ENCODE results near the gene FSD2. TPM values are rescaled to one million over a fixed set of nuclear protein-coding genes. Genes with fewer than 3 reads are reported as not detected.
"Not testable (repeated sequence)": the region's sequence is repeated elsewhere in the genome, so short reads cannot be mapped to it uniquely, and the experiment has no call there.

The FSD2 gene
- total RNA-seq, 4 donors from 2014 or later = not detected

DNA sequence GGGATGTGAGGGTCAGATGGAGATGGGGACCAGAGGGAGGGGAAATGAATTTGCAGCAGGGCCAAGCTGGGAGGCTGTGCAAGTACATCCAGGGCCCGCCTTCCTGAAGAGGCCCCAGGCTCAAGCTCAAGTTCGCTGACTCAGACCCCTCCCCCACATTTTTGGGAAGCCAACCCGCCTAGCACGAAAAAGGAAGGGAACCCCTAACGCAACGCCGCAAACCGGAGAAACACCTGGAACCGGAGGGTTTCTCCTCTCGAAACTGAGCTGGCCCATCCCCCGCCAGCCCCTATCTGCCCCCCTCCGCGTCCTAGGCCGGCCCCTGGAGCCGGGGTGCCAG is 96.8 kb downstream of the FSD2 start:
- in situ Hi-C loops (cut with MboI; ENCODE audit: low pct_ligation_motif_present in 1 of 4, low pct_unique_long_range_greater_than_20kb in 1 of 4, low sequenced_read_pairs in 3 of 4) (no loop called here), intact Hi-C loops (cut with DNase I; ENCODE audit: low total_unique reads) (no loop called here)
- peaks cover 0 to 14% (median 13%) of the 10 kb centered on the region in 4 donors for H3K4me1 ChIP-seq
- H3K4me3 ChIP-seq = peak overlapping the region in 3 of 4 donors; percentile 50 to 63 (median 63)
- H3K27me3 ChIP-seq = peaks cover 6% of the 10 kb centered on the region
- no peak overlapping the region for H3K27ac ChIP-seq
- DNase-seq = no peak
- 11% methylated on average over 9 of the region's 15 CpGs; no CpG with 5 or more reads in 1 of the 2 donors for WGBS, 2 donors (ENCODE audit: low coverage in 1 of 2)
- no peaks in the 10 kb centered on the region for H3K36me3 ChIP-seq
- TF ChIP-seq POLR2A (IDR thresholded peaks at IDR 0.05) = no peak
- TF ChIP-seq, protein P1, sequence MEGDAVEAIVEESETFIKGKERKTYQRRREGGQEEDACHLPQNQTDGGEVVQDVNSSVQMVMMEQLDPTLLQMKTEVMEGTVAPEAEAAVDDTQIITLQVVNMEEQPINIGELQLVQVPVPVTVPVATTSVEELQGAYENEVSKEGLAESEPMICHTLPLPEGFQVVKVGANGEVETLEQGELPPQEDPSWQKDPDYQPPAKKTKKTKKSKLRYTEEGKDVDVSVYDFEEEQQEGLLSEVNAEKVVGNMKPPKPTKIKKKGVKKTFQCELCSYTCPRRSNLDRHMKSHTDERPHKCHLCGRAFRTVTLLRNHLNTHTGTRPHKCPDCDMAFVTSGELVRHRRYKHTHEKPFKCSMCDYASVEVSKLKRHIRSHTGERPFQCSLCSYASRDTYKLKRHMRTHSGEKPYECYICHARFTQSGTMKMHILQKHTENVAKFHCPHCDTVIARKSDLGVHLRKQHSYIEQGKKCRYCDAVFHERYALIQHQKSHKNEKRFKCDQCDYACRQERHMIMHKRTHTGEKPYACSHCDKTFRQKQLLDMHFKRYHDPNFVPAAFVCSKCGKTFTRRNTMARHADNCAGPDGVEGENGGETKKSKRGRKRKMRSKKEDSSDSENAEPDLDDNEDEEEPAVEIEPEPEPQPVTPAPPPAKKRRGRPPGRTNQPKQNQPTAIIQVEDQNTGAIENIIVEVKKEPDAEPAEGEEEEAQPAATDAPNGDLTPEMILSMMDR (IDR thresholded peaks at IDR 0.05) = no peak
- TF ChIP-seq EP300 (IDR thresholded peaks at IDR 0.05; ENCODE audit: low read depth) = no peak
- no peak for TF ChIP-seq POLR2AphosphoS5 (IDR thresholded peaks at IDR 0.05)
- no peaks in the 10 kb centered on the region for H3K9me3 ChIP-seq

DNA sequence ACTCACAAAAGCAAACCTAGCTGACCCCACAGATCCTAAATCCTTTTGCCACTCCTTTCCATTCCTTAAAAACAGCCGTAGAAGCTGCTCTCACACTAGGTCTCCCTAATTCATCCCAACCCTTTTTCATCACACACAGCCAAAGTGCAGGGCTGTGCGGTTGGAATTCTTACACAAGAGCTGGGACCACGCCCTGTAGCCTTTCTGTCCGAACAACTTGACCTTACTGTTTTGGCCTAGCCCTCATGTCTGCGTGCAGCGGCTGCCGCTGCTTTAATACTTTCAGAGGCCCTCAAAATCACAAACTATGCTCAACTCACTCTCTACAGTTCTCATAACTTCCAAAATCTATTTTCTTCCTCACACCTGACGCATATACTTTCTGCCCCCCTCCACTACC is 100.0 kb downstream of the FSD2 start:
- in situ Hi-C loops (cut with MboI; ENCODE audit: low pct_ligation_motif_present in 1 of 4, low pct_unique_long_range_greater_than_20kb in 1 of 4, low sequenced_read_pairs in 3 of 4); intact Hi-C loops (cut with DNase I; ENCODE audit: low total_unique reads); H3K27me3 ChIP-seq; H3K36me3 ChIP-seq; H3K9me3 ChIP-seq; H3K4me3 ChIP-seq; H3K27ac ChIP-seq; DNase-seq: not testable (repeated sequence)
- WGBS, 2 donors (ENCODE audit: low coverage in 1 of 2) = 85 to 88% methylated on average over 8 of the region's 8 CpGs
- H3K4me1 ChIP-seq = peaks cover 0 to 14% (median 13%) of the 10 kb centered on the region in 4 donors

Other genes starting within 250 kb of the FSD2 start
- 1 to 10 TPM in 3 of 4 donors, not detected in 1; 3.7 to 5.6 (median 3.8) TPM for gene CPEB1, start 158.7 kb downstream of the FSD2 start, total RNA-seq
- 10 to 100 TPM in 1 of 4 donors, 1 to 10 TPM in 2, not detected in 1; 1.7 to 36.8 (median 2.2) TPM for gene AP3B2, start 96.2 kb downstream of the FSD2 start, total RNA-seq
- 10 to 100 TPM in 1 of 4 donors, 1 to 10 TPM in 3; 6.4 to 14.2 (median 8.8) TPM for gene WHAMM, start 3.6 kb upstream of the FSD2 start, total RNA-seq
- 10 to 100 TPM in 1 of 4 donors, 1 to 10 TPM in 2, under 1 TPM in 1; 0.40 to 25.1 (median 6.1) TPM for gene HOMER2, start 146.7 kb upstream of the FSD2 start, total RNA-seq
- gene RAMAC, start 180.1 kb upstream of the FSD2 start, total RNA-seq = 10 to 100 TPM in 2 of 4 donors, 1 to 10 TPM in 2; 2.6 to 16.8 (median 10.6) TPM
- 10 to 100 TPM; 10.6 to 42.8 (median 18.9) TPM for gene C15orf40, start 205.6 kb upstream of the FSD2 start, total RNA-seq

All from transverse colon (tissue), 4 donors.